ENCODE data around the gene HAGHL. TPM values are rescaled to one million over a fixed set of nuclear protein-coding genes. Genes with fewer than 3 reads are reported as not detected.

HAGHL gene
- polyA plus RNA-seq, 2 of the 4 experiments (the other 2 are of a cell fraction) = 4.4 to 22.0 TPM

GRCh38 chr16:678858-679813, 47.8 kb upstream of the HAGHL start:
- DNase-seq (ENCODE audit: low read depth in 1 of 2, low spot score in 1 of 2) (peak in 1 of 2 experiments; percentile 67), FAIRE-seq (no peak), ATAC-seq (peak; percentile 1 to 19; a peak in 4 of 6 replicates)
- H3K27ac ChIP-seq = peak overlapping the region; percentile 67 to 97
- peak overlapping the region; percentile 93 for H3K4me2 ChIP-seq
- no peaks in the 10 kb centered on the region for H3K9me3 ChIP-seq
- POLR2A ChIA-PET = interaction anchor here (1.2 kb wide), 1 partner anchor 11 kb away, joined by 5 read pairs; the partner anchor contains the start of gene WDR24
- peak overlapping the region; percentile 54 for H3K4me3 ChIP-seq
- 25% methylated on average over 25 of the region's 52 CpGs for WGBS (ENCODE audit: missing lambda C conversion rate)
- H3K4me1 ChIP-seq = peaks cover 49% of the 10 kb centered on the region
- CTCF ChIA-PET = interaction anchor here (0.6 to 2.3 kb wide), 6 partner anchors 9 to 54 kb away, joined by 3 to 17 read pairs (median 3); partner anchors contain the start of gene RHOT2
- TF ChIP-seq PHF8 (IDR thresholded peaks at IDR 0.05; ENCODE audit: borderline replicate concordance, low read depth) (no peak), PBX3 (IDR thresholded peaks at IDR 0.05) (peak; percentile 20; the same call in 1 of the 2 replicates), CBX2 (IDR thresholded peaks at IDR 0.05; ENCODE audit: borderline replicate concordance, low read depth) (no peak), HDAC2 (IDR thresholded peaks at IDR 0.05) (no peak), CHD4 (IDR thresholded peaks at IDR 0.05; ENCODE audit: borderline replicate concordance) (no peak), TP53 (CRISPR knock-in tag; IDR thresholded peaks at IDR 0.05) (no peak), ESRRA (IDR thresholded peaks at IDR 0.05; ENCODE audit: borderline replicate concordance, low read length) (no peak)
- TF ChIP-seq, protein P1, sequence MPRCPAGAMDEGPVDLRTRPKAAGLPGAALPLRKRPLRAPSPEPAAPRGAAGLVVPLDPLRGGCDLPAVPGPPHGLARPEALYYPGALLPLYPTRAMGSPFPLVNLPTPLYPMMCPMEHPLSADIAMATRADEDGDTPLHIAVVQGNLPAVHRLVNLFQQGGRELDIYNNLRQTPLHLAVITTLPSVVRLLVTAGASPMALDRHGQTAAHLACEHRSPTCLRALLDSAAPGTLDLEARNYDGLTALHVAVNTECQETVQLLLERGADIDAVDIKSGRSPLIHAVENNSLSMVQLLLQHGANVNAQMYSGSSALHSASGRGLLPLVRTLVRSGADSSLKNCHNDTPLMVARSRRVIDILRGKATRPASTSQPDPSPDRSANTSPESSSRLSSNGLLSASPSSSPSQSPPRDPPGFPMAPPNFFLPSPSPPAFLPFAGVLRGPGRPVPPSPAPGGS (IDR thresholded peaks at IDR 0.05) = no peak
- TF ChIP-seq, protein P2, sequence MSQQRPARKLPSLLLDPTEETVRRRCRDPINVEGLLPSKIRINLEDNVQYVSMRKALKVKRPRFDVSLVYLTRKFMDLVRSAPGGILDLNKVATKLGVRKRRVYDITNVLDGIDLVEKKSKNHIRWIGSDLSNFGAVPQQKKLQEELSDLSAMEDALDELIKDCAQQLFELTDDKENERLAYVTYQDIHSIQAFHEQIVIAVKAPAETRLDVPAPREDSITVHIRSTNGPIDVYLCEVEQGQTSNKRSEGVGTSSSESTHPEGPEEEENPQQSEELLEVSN (IDR thresholded peaks at IDR 0.05; ENCODE audit: borderline replicate concordance, low read depth) = peak; percentile 11; the same call in 1 of the 2 replicates

- H3K4me3 ChIP-seq = peak within 1 kb of the TSS; percentile 74
- H3K4me2 ChIP-seq = peak within 1 kb of the TSS; percentile 93
- POLR2A ChIA-PET = interaction anchor here (0.6 to 2.0 kb wide), 6 partner anchors 10 to 53 kb away, joined by 3 to 12 read pairs (median 6); partner anchors contain the start of genes ANTKMT and WDR24
- no peak for FAIRE-seq
- CTCF ChIA-PET = interaction anchor here (0.7 to 2.9 kb wide), 8 partner anchors 12 to 106 kb away, joined by 3 to 17 read pairs (median 4); partner anchors contain the start of gene RHOT2
- 0% methylated on average over 9 of the region's 91 CpGs for WGBS (ENCODE audit: missing lambda C conversion rate)
- no peaks in the 10 kb centered on the region for H3K9me3 ChIP-seq
- DNase-seq (ENCODE audit: low read depth in 1 of 2, low spot score in 1 of 2) = peak in 1 of 2 experiments; percentile 91
- H3K27ac ChIP-seq = peak within 1 kb of the TSS; percentile 84 to 97
- peak; percentile 20 to 51 for ATAC-seq
- H3K4me1 ChIP-seq = peaks cover 45% of the 10 kb centered on the region
- TF ChIP-seq NR3C1 (IDR thresholded peaks at IDR 0.05) (no peak), POLR2A (IDR thresholded peaks at IDR 0.05; ENCODE audit: low read length) (peak; percentile 48), PHF8 (IDR thresholded peaks at IDR 0.05; ENCODE audit: borderline replicate concordance, low read depth) (peak; percentile 40; the same call in 1 of the 2 replicates), KDM1A (IDR thresholded peaks at IDR 0.05; ENCODE audit: low read depth) (no peak), RCOR1 (IDR thresholded peaks at IDR 0.05; ENCODE audit: low read depth, low read length) (no peak), CBX8 (IDR thresholded peaks at IDR 0.05) (no peak), MAX (IDR thresholded peaks at IDR 0.05) (peak; percentile 65; the same call in 1 of the 2 replicates), PBX3 (IDR thresholded peaks at IDR 0.05) (no peak), ZC3H11A (IDR thresholded peaks at IDR 0.05) (no peak), JUNB (IDR thresholded peaks at IDR 0.05) (no peak), USF2 (IDR thresholded peaks at IDR 0.05) (no peak), ZSCAN20 (CRISPR knock-in tag; IDR thresholded peaks at IDR 0.05) (no peak), HDAC2 (IDR thresholded peaks at IDR 0.05) (no peak), HOXB5 (CRISPR knock-in tag; IDR thresholded peaks at IDR 0.05) (no peak), TP53 (CRISPR knock-in tag; IDR thresholded peaks at IDR 0.05) (peak; percentile 54; the same call in 1 of the 2 replicates)
- TF ChIP-seq, protein P1 (IDR thresholded peaks at IDR 0.05) = peak; percentile 70; the same call in 2 of the 3 replicates
- TF ChIP-seq, protein P2 (IDR thresholded peaks at IDR 0.05; ENCODE audit: borderline replicate concordance, low read depth) = peak; percentile 59
Measured at GRCh38 chr16:679814-680624, 46.9 kb upstream of the HAGHL start, which contains the start of gene STUB1. Gene STUB1 (plus strand): TSS chr16:680410. CDS start chr16:680526, 116 bp downstream.
